A549 (cell line): Measurements from ENCODE around the gene ELOB. TPM values are rescaled to one million over a fixed set of nuclear protein-coding genes. Genes with fewer than 3 reads are reported as not detected.

ENCODE experiments used
- ATAC-seq, 2 experiments: fragments of 200-7000 bp in 1 of 2; fragments of >200 bp in 1 of 2; cut with Nextera tagmentation in 1 of 2; cut with Tn5 transposase in 1 of 2; 3 replicates each; pipeline versions ENCODE4 v1.8.0 to v1.9.1; 2018 to 2020; ENCODE audit warnings: mild to moderate bottlenecking in 1 of 2, moderate library complexity in 1 of 2
- CTCF ChIA-PET: fragments of 300-600 bp; sonication (Branson Sonifier 250); formaldehyde crosslinking; extraction: SDS; loops from one replicate; lab custom pipeline; 2021; ENCODE audit warnings: antibody characterized with exemption, inconsistent platforms; lab: Yijun Ruan, JAX
- POLR2A ChIA-PET: fragments of 350-600 bp; formaldehyde crosslinking; extraction: SDS; loops from one replicate; lab custom pipeline; 2021; ENCODE audit warnings: antibody characterized with exemption, inconsistent platforms; lab: Yijun Ruan, JAX
- DNase-seq, 2 experiments: peaks; one replicate each; pipeline versions ENCODE4 v3.0.0 to v3.0.0-alpha.2; 2011 to 2016; ENCODE audit warnings: low read depth in 1 of 2, low spot score in 1 of 2
- FAIRE-seq: peaks from 2 replicates; lab custom pipeline; 2011; peaks lifted over from hg19 to GRCh38; lab: Jason Lieb, UNC
- H3K27ac ChIP-seq, 2 experiments: fragments of >200 bp; sonication (Bioruptor Twin); formaldehyde crosslinking; 3 replicates each; pipeline ENCODE4 v1.5.1; 2016 to 2017
- H3K4me1 ChIP-seq: fragments of >200 bp; sonication (Bioruptor Twin); formaldehyde crosslinking; 3 replicates; pipeline ENCODE4 v1.6.1; 2016
- H3K4me2 ChIP-seq: fragments of >200 bp; sonication (Bioruptor Twin); formaldehyde crosslinking; 3 replicates; pipeline ENCODE4 v1.6.1; 2016
- H3K4me3 ChIP-seq: fragments of >200 bp; sonication (Bioruptor Twin); formaldehyde crosslinking; 3 replicates; pipeline ENCODE4 v1.5.1; 2016
- H3K9me3 ChIP-seq: fragments of >200 bp; sonication (Bioruptor Twin); formaldehyde crosslinking; 3 replicates; pipeline ENCODE4 v1.6.1; 2016
- CBX2 ChIP-seq: fragments of 200-600 bp; sonication (generic); IDR thresholded peaks from 2 replicates; pipeline ENCODE4 v1.6.1; 2016; ENCODE audit warnings: low read depth, mild to moderate bottlenecking, borderline replicate concordance
- CBX8 ChIP-seq: fragments of 200-600 bp; sonication (generic); IDR thresholded peaks from 2 replicates; pipeline ENCODE4 v1.6.1; 2016
- CHD2 ChIP-seq: fragments of 150-350 bp; IDR thresholded peaks from 2 replicates; pipeline ENCODE4 v1.6.1; 2014; ENCODE audit warnings: low read length; ENCODE audit not compliant: partially characterized antibody
- CTCF ChIP-seq: fragments of >200 bp; sonication (Bioruptor Twin); formaldehyde crosslinking; IDR thresholded peaks from 3 replicates; pipeline ENCODE4 v1.5.1; 2016
- ESRRA ChIP-seq: fragments of 150-350 bp; IDR thresholded peaks from 2 replicates; pipeline ENCODE4 v1.6.1; 2014; ENCODE audit warnings: mild to moderate bottlenecking, low read length, borderline replicate concordance
- FOSB ChIP-seq: fragments of 250-450 bp; sonication (Bioruptor Pico); IDR thresholded peaks from 2 replicates; pipeline ENCODE4 v1.5.0; 2020; ENCODE audit warnings: mild to moderate bottlenecking, moderate library complexity
- HDAC2 ChIP-seq: fragments of 200-600 bp; sonication (generic); IDR thresholded peaks from 2 replicates; pipeline ENCODE4 v1.6.1; 2016
- HOXB5 ChIP-seq: fragments of 250-450 bp; sonication (Bioruptor Pico); IDR thresholded peaks from 2 replicates; pipeline ENCODE4 v1.5.0; 2020; ENCODE audit warnings: mild to moderate bottlenecking, moderate library complexity
- KDM5A ChIP-seq: fragments of 200-600 bp; sonication (generic); IDR thresholded peaks from 2 replicates; pipeline ENCODE4 v1.6.1; 2016; ENCODE audit warnings: antibody characterized with exemption, mild to moderate bottlenecking
- MAFK ChIP-seq: fragments of 450-650 bp; IDR thresholded peaks from 2 replicates; pipeline ENCODE4 v1.6.1; 2014; ENCODE audit not compliant: partially characterized antibody
- MAX ChIP-seq: IDR thresholded peaks from 2 replicates; pipeline ENCODE4 v1.6.1; 2012
- MAZ ChIP-seq: fragments of 150-350 bp; IDR thresholded peaks from 2 replicates; pipeline ENCODE4 v1.6.1; 2014; ENCODE audit warnings: antibody characterized with exemption, low read depth, low read length, borderline replicate concordance
- POLR2AphosphoS2 ChIP-seq: conservative IDR thresholded peaks from 2 replicates; pipeline ENCODE4 v1.6.1; 2012; ENCODE audit warnings: low read length, improper control_type of control experiment, inconsistent platforms
- RAD21 ChIP-seq, 2 experiments: fragments of >200 bp in 1 of 2; sonication (Bioruptor Twin) in 1 of 2; formaldehyde crosslinking in 1 of 2; IDR thresholded peaks in 1 of 2; conservative IDR thresholded peaks in 1 of 2; 2 replicates in 1 of 2; 3 replicates in 1 of 2; pipeline ENCODE4 v1.6.1; 2012 to 2018; ENCODE audit warnings: inconsistent platforms in 1 of 2
- RARB ChIP-seq: fragments of 250-450 bp; sonication (Bioruptor Pico); IDR thresholded peaks from 2 replicates; pipeline ENCODE4 v1.8.0; 2021; ENCODE audit warnings: mild to moderate bottlenecking, moderate library complexity
- RCOR1 ChIP-seq: fragments of 150-350 bp; IDR thresholded peaks from 2 replicates; pipeline ENCODE4 v1.6.1; 2014; ENCODE audit warnings: antibody characterized with exemption, low read length, low read depth
- RFX5 ChIP-seq: fragments of 450-650 bp; IDR thresholded peaks from 2 replicates; pipeline ENCODE4 v1.7.1; 2014; ENCODE audit warnings: antibody characterized with exemption, mild to moderate bottlenecking, moderate library complexity
- RNF2 ChIP-seq: fragments of 200-600 bp; sonication (generic); IDR thresholded peaks from 2 replicates; pipeline ENCODE4 v1.6.1; 2016; ENCODE audit warnings: low read depth, mild to moderate bottlenecking, antibody characterized with exemption, moderate library complexity, borderline replicate concordance
- SMC3 ChIP-seq: fragments of >200 bp; sonication (Bioruptor Twin); formaldehyde crosslinking; IDR thresholded peaks from 3 replicates; pipeline ENCODE4 v1.6.1; 2018; ENCODE audit warnings: inconsistent platforms
- SREBF2 ChIP-seq: fragments of 450-650 bp; IDR thresholded peaks from 2 replicates; pipeline ENCODE4 v1.6.1; 2014; ENCODE audit warnings: mild to moderate bottlenecking, moderate library complexity
- WGBS: methylation state at CpG from one replicate; pipeline ENCODE4 v1.1.6; 2017; ENCODE audit errors: missing lambda C conversion rate; 5-methylcytosine and 5-hydroxymethylcytosine counted together
- polyA plus RNA-seq, 4 experiments: library from polyadenylated mRNA; depleted of rRNA in 3 of 4; stranded (reverse); fragments of >200 nt; fragmentation: RNase III in 1 of 4; extraction: RNeasy Plus Mini Kit Qiagen cat#74134 plus additional on column Dnase treatment in 1 of 4; gene quantifications; 2 replicates in 3 of 4; 3 replicates in 1 of 4; pipeline ENCODE4 v1.2.3, GENCODE V29; 2011 to 2017

The ELOB gene
- polyA plus RNA-seq, 2 of the 4 experiments (the other 2 are of a cell fraction), result 136 to 494 TPM

DNA sequence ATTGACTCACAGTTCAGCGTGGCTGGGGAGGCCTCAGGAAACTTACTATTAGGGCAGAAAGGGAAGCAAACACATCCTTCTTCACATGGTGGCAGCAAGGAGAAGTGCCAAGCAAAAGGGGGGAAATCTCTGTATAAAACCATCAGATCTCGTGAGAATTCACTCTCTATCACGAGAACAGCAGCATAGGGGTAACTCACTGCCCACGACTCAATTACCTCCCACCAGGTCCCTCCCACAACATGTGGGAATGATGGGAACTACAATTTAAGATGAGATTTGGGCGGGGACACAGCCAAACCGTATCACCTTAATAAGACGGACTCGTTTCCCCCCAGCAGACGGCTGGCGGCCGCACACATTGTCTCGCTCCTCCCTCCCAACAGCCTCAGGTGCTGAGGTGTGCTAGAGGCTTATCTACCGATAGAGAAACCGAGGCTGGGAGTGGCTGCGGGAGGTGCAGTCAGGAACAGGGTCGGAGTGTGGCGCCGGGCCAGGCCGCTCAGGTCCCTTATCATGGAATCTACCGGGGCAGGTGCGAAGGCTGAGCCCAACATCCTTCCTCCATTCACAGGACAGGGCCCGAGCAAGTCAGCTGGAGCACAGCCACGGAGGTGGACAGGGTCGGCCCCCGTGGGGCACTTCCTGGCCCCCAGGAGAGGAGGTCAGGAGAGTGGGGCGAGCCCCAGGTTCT is 48.1 kb upstream of the ELOB start:
- Histone ChIP-seq H3K9me3 (no peaks in the 10 kb centered on the region), H3K27ac (no peak overlapping the region), H3K4me1 (peaks cover 5% of the 10 kb centered on the region; the same call in 1 of the 3 replicates), H3K4me3 (no peak overlapping the region)
- ChIA-PET CTCF (interaction anchor here (0.7 to 3.7 kb wide), 3 partner anchors 13 to 14 kb away, joined by 3 to 23 read pairs (median 18); no protein-coding TSS in a partner anchor), POLR2A (no interaction called here)
- 66% methylated on average over 26 of the region's 26 CpGs for WGBS
- no peak for ATAC-seq
- FAIRE-seq, result no peak
- DNase-seq, result no peak
- peak; percentile 26 for TF ChIP-seq CHD2
- no peak for TF ChIP-seq RFX5
- no peak for TF ChIP-seq RAD21 (conservative IDR thresholded peaks at IDR 0.05 in 1 of 2, IDR thresholded peaks at IDR 0.05 in 1 of 2)
- TF ChIP-seq, all 56 proteins: peak for 1
- no peak overlapping the region for H3K4me2 ChIP-seq

DNA sequence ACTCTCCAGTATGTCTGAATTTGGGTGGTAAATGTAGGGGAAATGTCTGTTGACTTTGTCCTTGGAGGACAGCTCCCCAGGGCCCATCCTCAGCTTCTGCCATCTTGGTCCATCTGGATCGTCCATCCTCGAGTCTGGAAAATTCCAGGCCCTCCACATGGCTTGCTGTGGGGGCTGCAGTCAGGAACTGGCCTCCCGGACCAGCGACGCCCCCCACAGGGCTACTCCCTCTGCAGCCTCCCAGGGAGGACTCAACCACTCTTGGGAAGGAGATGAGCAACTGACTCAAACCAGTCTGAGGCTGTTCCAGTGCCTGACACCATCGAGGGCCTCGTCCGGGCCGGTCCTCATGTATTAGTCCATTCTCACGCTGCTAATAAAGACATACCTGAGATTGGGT is 47.5 kb upstream of the ELOB start:
- no peaks in the 10 kb centered on the region for H3K9me3 ChIP-seq
- 64% methylated on average over 9 of the region's 10 CpGs for WGBS
- no peak overlapping the region for H3K4me2 ChIP-seq
- DNase-seq, result no peak
- no peak overlapping the region for H3K27ac ChIP-seq
- no peaks in the 10 kb centered on the region; the same call in 2 of the 3 replicates for H3K4me1 ChIP-seq
- no peak for TF ChIP-seq RNF2
- TF ChIP-seq FOSB, result no peak
- TF ChIP-seq RCOR1, result no peak
- TF ChIP-seq MAFK, result no peak
- TF ChIP-seq KDM5A, result no peak
- TF ChIP-seq ESRRA, result no peak
- TF ChIP-seq CTCF, result no peak
- POLR2A ChIA-PET, result no interaction called here
- no peak for ATAC-seq
- CTCF ChIA-PET, result interaction anchor here (1.1 to 3.7 kb wide), 3 partner anchors 10 to 15 kb away, joined by 3 to 23 read pairs (median 18); no protein-coding TSS in a partner anchor
- no peak for FAIRE-seq
- no peak overlapping the region for H3K4me3 ChIP-seq

GRCh38 chr16:2822496-2822895 is 45.4 kb upstream of the ELOB start:
- FAIRE-seq (no peak), ATAC-seq (no peak), DNase-seq (no peak)
- Histone ChIP-seq H3K27ac (no peak overlapping the region), H3K4me3 (no peak overlapping the region), H3K4me2 (no peak overlapping the region), H3K9me3 (no peaks in the 10 kb centered on the region), H3K4me1 (no peaks in the 10 kb centered on the region)
- POLR2A ChIA-PET, result no interaction called here
- CTCF ChIA-PET, result interaction anchor here (0.6 to 3.7 kb wide), 20 partner anchors 9 to 1417 kb away, joined by 3 to 23 read pairs (median 4); no protein-coding TSS in a partner anchor
- TF ChIP-seq SREBF2, result no peak
- no peak for TF ChIP-seq HOXB5
- no peak for TF ChIP-seq HDAC2
- TF ChIP-seq CBX2, result no peak
- no peak for TF ChIP-seq CBX8
- TF ChIP-seq MAX, result no peak
- no peak for TF ChIP-seq POLR2AphosphoS2
- TF ChIP-seq ESRRA, result no peak
- TF ChIP-seq MAZ, result no peak
- TF ChIP-seq RARB (CRISPR knock-in tag), result no peak
- TF ChIP-seq SMC3, result no peak
- 71% methylated on average over 4 of the region's 4 CpGs for WGBS
